GM18502 (cell line): ENCODE measurements around the gene EOGT.
A peak's percentile ranks its signal among the peaks of the same experiment; 100 is the strongest.

Experiments used
- ATAC-seq: cut with Tn5 transposase; IDR thresholded peaks from one replicate; pipeline ENCODE4 v1.9.1; 2021; ENCODE audit warnings: mild to moderate bottlenecking; ENCODE audit not compliant: unreplicated experiment, poor library complexity

EOGT gene

GRCh38 chr3:69009559-69010410 lies 3.7 kb downstream of the EOGT start:
- ATAC-seq, result no peak

GRCh38 chr3:69008980-69009379 lies 4.5 kb downstream of the EOGT start:
- ATAC-seq, result no peak

- ATAC-seq, result no peak
Measured at GRCh38 chr3:69005791-69006482, 7.5 kb downstream of the EOGT start.

- ATAC-seq, result no peak
Measured at GRCh38 chr3:69005071-69005790, 8.3 kb downstream of the EOGT start.

- ATAC-seq, result no peak
Measured at GRCh38 chr3:69004138-69004537, 9.3 kb downstream of the EOGT start.

GRCh38 chr3:68999605-69000004 lies 13.9 kb downstream of the EOGT start:
- no peak for ATAC-seq

GRCh38 chr3:68999158-68999557 lies 14.3 kb downstream of the EOGT start:
- ATAC-seq, result no peak

- no peak for ATAC-seq
Measured at GRCh38 chr3:68997887-68998286, 15.6 kb downstream of the EOGT start.

GRCh38 chr3:68996356-68996995 lies 17.0 kb downstream of the EOGT start:
- no peak for ATAC-seq

- no peak for ATAC-seq
Measured at GRCh38 chr3:68988740-68989139, 24.7 kb downstream of the EOGT start.

GRCh38 chr3:68987322-68987721 lies 26.2 kb downstream of the EOGT start:
- ATAC-seq, result no peak

GRCh38 chr3:68986496-68987208 lies 26.8 kb downstream of the EOGT start:
- ATAC-seq, result no peak

- ATAC-seq, result no peak
Measured at GRCh38 chr3:68985146-68985790, 28.2 kb downstream of the EOGT start.

GRCh38 chr3:68984011-68984530 lies 29.4 kb downstream of the EOGT start:
- ATAC-seq, result no peak

GRCh38 chr3:68977486-68978167 lies 35.9 kb downstream of the EOGT start:
- ATAC-seq, result no peak

- ATAC-seq, result no peak
Measured at GRCh38 chr3:68974711-68975110, 38.8 kb downstream of the EOGT start.

- ATAC-seq, result no peak
Measured at GRCh38 chr3:68973639-68974038, 39.8 kb downstream of the EOGT start.

GRCh38 chr3:68972358-68972979 lies 41.0 kb downstream of the EOGT start:
- peak; percentile 88 for ATAC-seq
